H1 (cell line): ENCODE results near the gene ZNF423. TPM values are rescaled to one million over a fixed set of nuclear protein-coding genes. Genes with fewer than 3 reads are reported as not detected.

Source experiments
- CTCF ChIA-PET: fragments of 300-600 bp; sonication (Branson Sonifier 250); formaldehyde crosslinking; loops from one replicate; lab custom pipeline; 2021; ENCODE audit not compliant: partially characterized antibody; lab: Charles Lee
- POLR2A ChIA-PET: fragments of 300-600 bp; sonication (Branson Sonifier 250); formaldehyde crosslinking; loops from one replicate; lab custom pipeline; 2021; ENCODE audit warnings: inconsistent platforms; ENCODE audit not compliant: partially characterized antibody; lab: Charles Lee
- DNase-seq, 2 experiments: peaks; one replicate each; pipeline versions ENCODE4 v3.0.0 to v3.0.0-alpha.2; 2010 to 2022; ENCODE audit warnings: low spot score in 2 of 2, low read depth in 1 of 2, mixed read lengths in 1 of 2
- FAIRE-seq: peaks from 2 replicates; lab custom pipeline; 2011; peaks lifted over from hg19 to GRCh38; lab: Jason Lieb, UNC
- H2AFZ ChIP-seq: 2 replicates; pipeline ENCODE4 v1.8.1; 2012; ENCODE audit warnings: low read length, inconsistent platforms
- H2AK5ac ChIP-seq: 2 replicates; pipeline ENCODE4 v1.6.1; 2013; ENCODE audit warnings: low read depth, low read length
- H2BK120ac ChIP-seq: replicated peaks from 2 replicates; pipeline ENCODE3; 2013; ENCODE audit warnings: low read depth, low read length, inconsistent platforms
- H2BK12ac ChIP-seq: 2 replicates; pipeline ENCODE4 v1.6.1; 2013; ENCODE audit warnings: low read depth, low read length
- H2BK15ac ChIP-seq: 2 replicates; pipeline ENCODE4 v1.6.1; 2013; ENCODE audit warnings: low read length
- H2BK20ac ChIP-seq: 2 replicates; pipeline ENCODE4 v1.6.1; 2013; ENCODE audit warnings: low read length
- H2BK5ac ChIP-seq: 2 replicates; pipeline ENCODE4 v1.6.1; 2013; ENCODE audit warnings: low read depth, low read length
- H3K14ac ChIP-seq: 2 replicates; pipeline ENCODE4 v1.6.1; 2013; ENCODE audit warnings: inconsistent platforms; ENCODE audit not compliant: insufficient read length
- H3K18ac ChIP-seq: 2 replicates; pipeline ENCODE4 v1.6.1; 2013; ENCODE audit warnings: low read length; ENCODE audit errors: extremely low read depth
- H3K23ac ChIP-seq: 2 replicates; pipeline ENCODE4 v1.6.1; 2013; ENCODE audit warnings: inconsistent platforms; ENCODE audit not compliant: insufficient read length
- H3K23me2 ChIP-seq: 2 replicates; pipeline ENCODE4 v1.6.1; 2013; ENCODE audit warnings: low read depth, low read length
- H3K27ac ChIP-seq: 2 replicates; pipeline ENCODE4 v1.6.1; 2011; ENCODE audit warnings: low read depth, low read length, inconsistent platforms
- H3K27me3 ChIP-seq, 4 experiments: replicated peaks in 1 of 4; 1 replicate in 1 of 4; 2 replicates in 3 of 4; pipeline versions ENCODE4 v1.6.1 to v1.8.1; 2011 to 2013; ENCODE audit warnings: low read length in 3 of 4, mild to moderate bottlenecking in 3 of 4, inconsistent platforms in 2 of 4, mixed read lengths in 2 of 4, moderate library complexity in 1 of 4; ENCODE audit not compliant: control insufficient read depth in 3 of 4, insufficient read depth in 3 of 4; ENCODE audit errors: extremely low read depth in 1 of 4
- H3K36me3 ChIP-seq, 4 experiments: 2 replicates each; pipeline versions ENCODE4 v1.6.1 to v1.8.1; 2011 to 2013; ENCODE audit warnings: mild to moderate bottlenecking in 4 of 4, low read length in 3 of 4, moderate library complexity in 2 of 4, control low read depth in 1 of 4, inconsistent platforms in 1 of 4; ENCODE audit not compliant: insufficient read depth in 4 of 4, control insufficient read depth in 2 of 4
- H3K4ac ChIP-seq: replicated peaks from 2 replicates; pipeline ENCODE3; 2013; ENCODE audit warnings: low read length, low read depth, mixed read lengths, inconsistent platforms; ENCODE audit not compliant: insufficient read length
- H3K4me1 ChIP-seq, 4 experiments: replicated peaks in 1 of 4; 1 replicate in 1 of 4; 2 replicates in 3 of 4; pipeline versions ENCODE4 v1.6.1 to v1.8.1; 2011 to 2013; ENCODE audit warnings: low read length in 3 of 4, inconsistent platforms in 2 of 4, mixed read lengths in 1 of 4; ENCODE audit not compliant: insufficient read depth in 4 of 4, control insufficient read depth in 3 of 4
- H3K4me2 ChIP-seq, 2 experiments: 2 replicates each; pipeline versions ENCODE4 v1.6.1 to v1.8.1; 2011 to 2013; ENCODE audit warnings: low read depth in 2 of 2, low read length in 2 of 2, control low read depth in 1 of 2, inconsistent platforms in 1 of 2, mild to moderate bottlenecking in 1 of 2; ENCODE audit not compliant: insufficient read depth in 1 of 2
- H3K4me3 ChIP-seq, 4 experiments: fragments of 200-600, 300-600 bp in 1 of 4; sonication (generic), shearing (Covaris generic), sonication (Bioruptor Twin) in 1 of 4; 2 replicates each; pipeline versions ENCODE4 v1.5.1 to v1.8.1; 2011 to 2016; ENCODE audit warnings: low read length in 4 of 4, low read depth in 3 of 4, control low read depth in 2 of 4, inconsistent platforms in 2 of 4, mild to moderate bottlenecking in 2 of 4, mixed read lengths in 1 of 4, moderate library complexity in 1 of 4; ENCODE audit not compliant: insufficient read depth in 2 of 4; ENCODE audit errors: extremely low read depth in 1 of 4
- H3K56ac ChIP-seq: replicated peaks from 2 replicates; pipeline ENCODE3; 2013; ENCODE audit warnings: low read depth, mild to moderate bottlenecking, mixed read lengths, low read length, inconsistent platforms; ENCODE audit not compliant: insufficient read length
- H3K79me1 ChIP-seq: 2 replicates; pipeline ENCODE4 v1.6.1; 2013; ENCODE audit warnings: low read depth, low read length, control low read depth
- H3K79me2 ChIP-seq, 2 experiments: 2 replicates each; pipeline versions ENCODE4 v1.6.1 to v1.8.1; 2012 to 2013; ENCODE audit warnings: low read length in 2 of 2, mild to moderate bottlenecking in 2 of 2, inconsistent platforms in 1 of 2; ENCODE audit not compliant: insufficient read depth in 2 of 2, control insufficient read depth in 1 of 2
- H3K9ac ChIP-seq, 4 experiments: replicated peaks in 1 of 4; 1 replicate in 1 of 4; 2 replicates in 3 of 4; pipeline versions ENCODE4 v1.6.1 to v1.8.1; 2011 to 2013; ENCODE audit warnings: low read depth in 3 of 4, low read length in 3 of 4, control low read depth in 2 of 4, mild to moderate bottlenecking in 2 of 4, moderate library complexity in 2 of 4, inconsistent platforms in 1 of 4; ENCODE audit errors: extremely low read depth in 1 of 4
- H3K9me3 ChIP-seq, 2 experiments: 2 replicates each; pipeline versions ENCODE4 v1.6.1 to v1.8.1; 2012 to 2013; ENCODE audit warnings: mild to moderate bottlenecking in 2 of 2, moderate library complexity in 2 of 2, control low read depth in 1 of 2, inconsistent platforms in 1 of 2, low read depth in 1 of 2, low read length in 1 of 2, mixed read lengths in 1 of 2; ENCODE audit not compliant: insufficient read depth in 2 of 2
- H4K20me1 ChIP-seq, 2 experiments: replicated peaks in 1 of 2; 2 replicates each; pipeline versions ENCODE3 to v1.8.1; 2011 to 2013; ENCODE audit warnings: inconsistent platforms in 2 of 2, low read length in 2 of 2, mild to moderate bottlenecking in 1 of 2; ENCODE audit not compliant: insufficient read depth in 2 of 2, control insufficient read depth in 1 of 2
- H4K5ac ChIP-seq: 2 replicates; pipeline ENCODE4 v1.6.1; 2013; ENCODE audit warnings: low read length, low read depth, mixed read lengths, inconsistent platforms; ENCODE audit not compliant: insufficient read length
- H4K8ac ChIP-seq: 2 replicates; pipeline ENCODE4 v1.8.0; 2013; ENCODE audit warnings: mild to moderate bottlenecking, moderate library complexity, low read length, inconsistent platforms; ENCODE audit not compliant: insufficient read depth; ENCODE audit errors: extremely low read depth
- H4K91ac ChIP-seq: replicated peaks from 2 replicates; pipeline ENCODE3; 2013; ENCODE audit warnings: low read length, mixed read lengths, inconsistent platforms; ENCODE audit not compliant: insufficient read length
- BRCA1 ChIP-seq: IDR thresholded peaks from 2 replicates; pipeline ENCODE4 v1.6.1; 2012; ENCODE audit warnings: low read depth, low read length, improper control_type of control experiment
- GTF2F1 ChIP-seq: IDR thresholded peaks from 2 replicates; pipeline ENCODE4 v1.6.1; 2012; ENCODE audit warnings: low read depth, low read length, improper control_type of control experiment, borderline replicate concordance
- MAX ChIP-seq: IDR thresholded peaks from 2 replicates; pipeline ENCODE4 v1.6.1; 2012; ENCODE audit warnings: inconsistent platforms
- POLR2AphosphoS5 ChIP-seq: IDR thresholded peaks from 2 replicates; pipeline ENCODE4 v1.6.1; 2011; ENCODE audit warnings: low read depth, low read length
- RNF2 ChIP-seq: fragments of 200-900, 300-1000 bp; sonication (generic); IDR thresholded peaks from 2 replicates; pipeline ENCODE4 v1.7.1; 2016; ENCODE audit warnings: borderline replicate concordance, low read depth, mild to moderate bottlenecking, antibody characterized with exemption, low read length; ENCODE audit not compliant: poor library complexity, severe bottlenecking; ENCODE audit errors: missing control alignments
- SP2 ChIP-seq: IDR thresholded peaks from 2 replicates; pipeline ENCODE4 v1.6.1; 2012; ENCODE audit warnings: mild to moderate bottlenecking, low read length, inconsistent platforms
- TAF1 ChIP-seq: IDR thresholded peaks from 2 replicates; pipeline ENCODE4 v1.6.1; 2011; ENCODE audit warnings: mild to moderate bottlenecking, low read depth, low read length
- WGBS, 2 experiments: shearing (Covaris generic) in 1 of 2; methylation state at CpG; one replicate each; pipeline versions ENCODE4 v1.1.6 to v1.1.7; 2013 to 2015; ENCODE audit warnings: low lambda C conversion rate in 2 of 2, mixed read lengths in 2 of 2, inconsistent platforms in 1 of 2, low coverage in 1 of 2, missing lambda C conversion rate in 1 of 2; ENCODE audit not compliant: insufficient replicate concordance in 2 of 2, insufficient coverage in 1 of 2, insufficient read length in 1 of 2; ENCODE audit errors: extremely low coverage in 1 of 2, missing lambda C conversion rate in 1 of 2; 5-methylcytosine and 5-hydroxymethylcytosine counted together
- polyA plus RNA-seq, 7 experiments: library from polyadenylated mRNA; depleted of rRNA in 3 of 7; stranded (reverse) in 5 of 7; unstranded in 2 of 7; fragments of >200 nt in 5 of 7; fragments of 200-250 nt in 2 of 7; gene quantifications; 1 replicate in 5 of 7; 2 replicates in 1 of 7; 4 replicates in 1 of 7; pipeline versions ENCODE4 v1.2.1 to v1.2.3, GENCODE V29; 2011 to 2013; ENCODE audit warnings: missing spikeins in 2 of 7, mixed read lengths in 2 of 7
- total RNA-seq: library from RNA; stranded (reverse); fragmentation: NEBNext Ultra II Directional; extraction: Animal tissue kit (Norgen Biotek cat#: 25700); gene quantifications from 2 replicates; pipeline ENCODE4 v1.2.1, GENCODE V29; 2021

Gene ZNF423
- total and polyA plus RNA-seq, 2 of the 8 experiments (the other 6 are each of a cell fraction or from before 2014, with no cell fraction given): 38.2 to 52.3 TPM

DNA sequence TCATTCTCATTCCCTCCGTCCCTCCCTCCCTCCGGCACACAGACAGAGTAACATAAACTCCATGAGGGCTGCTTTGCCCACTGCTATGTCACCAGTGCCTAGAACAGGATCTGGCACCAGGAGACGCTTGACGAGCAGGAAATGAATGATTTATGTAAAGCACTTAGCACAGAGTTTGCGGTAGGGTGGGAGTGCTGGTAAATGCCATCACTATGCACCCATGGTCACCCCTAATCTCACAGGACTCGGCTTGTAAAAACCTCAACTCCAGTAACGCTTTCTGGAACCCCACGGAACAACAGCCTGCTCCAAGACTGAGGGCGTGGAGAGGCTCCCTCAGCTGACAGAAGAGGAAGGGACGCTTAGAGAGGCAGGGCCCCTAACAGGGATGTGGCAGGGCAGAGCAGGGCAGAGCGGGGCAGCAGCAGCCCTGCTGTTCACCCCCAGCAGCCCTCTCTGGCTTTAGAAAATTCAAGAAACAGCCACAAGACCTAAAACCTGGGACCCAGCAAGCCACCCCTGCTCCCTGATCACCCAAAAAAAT lies 325.4 kb downstream of the ZNF423 start:
- 0 out of 2 replicates have a peak overlapping the region, but pooled peaks have one; percentile 35 for H2BK5ac ChIP-seq
- ChIA-PET CTCF (interaction anchor here (0.6 to 2.2 kb wide), 7 partner anchors 9 to 93 kb away, joined by 3 to 9 read pairs (median 3); no protein-coding TSS in a partner anchor), POLR2A (no interaction called here)
- H2BK15ac ChIP-seq: no peak overlapping the region
- H3K79me2 ChIP-seq: peaks cover 0 to 3% of the 10 kb centered on the region in 2 experiments; a peak in 1 of 4 replicates
- no peak overlapping the region for H3K23ac ChIP-seq
- peaks cover 4 to 31% (median 16%) of the 10 kb centered on the region in 4 experiments for H3K4me1 ChIP-seq
- H4K5ac ChIP-seq: no peak overlapping the region
- H2AK5ac ChIP-seq: no peak overlapping the region; the same call in 1 of the 2 replicates
- no peak overlapping the region for H3K9ac ChIP-seq
- H2BK120ac ChIP-seq: no peak overlapping the region
- H3K4me2 ChIP-seq: no peak overlapping the region
- no peak overlapping the region for H3K27ac ChIP-seq
- FAIRE-seq (no peak), DNase-seq (no peak)
- H2BK12ac ChIP-seq: no peak overlapping the region
- H4K91ac ChIP-seq: no peak overlapping the region
- H4K8ac ChIP-seq: no peak overlapping the region
- no peak overlapping the region for H2BK20ac ChIP-seq
- no peak overlapping the region for H3K56ac ChIP-seq
- no peak overlapping the region; the same call in 1 of the 2 replicates for H3K18ac ChIP-seq
- H2AFZ ChIP-seq: no peak overlapping the region
- H3K9me3 ChIP-seq: no peaks in the 10 kb centered on the region
- H4K20me1 ChIP-seq: peaks cover 0 to 3% of the 10 kb centered on the region in 2 experiments
- H3K27me3 ChIP-seq: no peaks in the 10 kb centered on the region
- no peak overlapping the region for H3K14ac ChIP-seq
- H3K79me1 ChIP-seq: 0 out of 2 replicates have a peak, but pooled peaks cover 2% of the 10 kb centered on the region
- no peak overlapping the region for H3K4ac ChIP-seq
- H3K4me3 ChIP-seq: no peak overlapping the region
- no peaks in the 10 kb centered on the region for H3K36me3 ChIP-seq
- no peaks in the 10 kb centered on the region for H3K23me2 ChIP-seq
- WGBS, 2 experiments: 73% methylated on average over 11 of the region's 11 CpGs; no CpG with 5 or more reads in 1 of the 2 experiments
- TF ChIP-seq MAX: no peak
- no peak for TF ChIP-seq TAF1
- TF ChIP-seq BRCA1: no peak
- no peak for TF ChIP-seq POLR2AphosphoS5
- TF ChIP-seq RNF2: no peak
- no peak for TF ChIP-seq SP2
- no peak for TF ChIP-seq GTF2F1
